ENCODE data around the gene PMAIP1. TPM values are rescaled to one million over a fixed set of nuclear protein-coding genes. Genes with fewer than 3 reads are reported as not detected.
A peak's percentile ranks its signal among the peaks of the same experiment; 100 is the strongest.

The PMAIP1 gene
- total and polyA plus RNA-seq, 2 of the 8 experiments (the other 6 are each of a cell fraction or from before 2014, with no cell fraction given): 51.7 to 84.1 TPM

GRCh38 chr18:59905686-59906091 is 5.9 kb downstream of the PMAIP1 start:
- H3K4ac ChIP-seq (replicated peaks; ENCODE audit: insufficient read length, low read depth, low read length): no peak overlapping the region
- H3K79me1 ChIP-seq (ENCODE audit: low read depth, low read length): no peaks in the 10 kb centered on the region; the same call in 1 of the 2 replicates
- H2AFZ ChIP-seq (ENCODE audit: low read length): no peak overlapping the region
- no peak for DNase-seq (ENCODE audit: low read depth in 1 of 2, low spot score in 2 of 2)
- no peak overlapping the region for H3K23ac ChIP-seq (ENCODE audit: insufficient read length)
- no peak overlapping the region for H2BK120ac ChIP-seq (replicated peaks; ENCODE audit: low read depth, low read length)
- ChIA-PET CTCF (ENCODE audit: partially characterized antibody) (interaction anchor here (0.8 to 1.5 kb wide), 4 partner anchors 10 to 69 kb away, joined by 3 to 5 read pairs (median 4); no protein-coding TSS in a partner anchor), POLR2A (ENCODE audit: partially characterized antibody) (interaction anchor here (0.7 to 1.8 kb wide), 12 partner anchors 9 to 216 kb away, joined by 3 to 11 read pairs (median 4); no protein-coding TSS in a partner anchor)
- WGBS, 2 experiments (ENCODE audit: extremely low coverage in 1 of 2, insufficient coverage in 1 of 2, insufficient read length in 1 of 2, insufficient replicate concordance in 2 of 2, low coverage in 1 of 2, low lambda C conversion rate in 2 of 2, missing lambda C conversion rate in 1 of 2): 69% methylated on average over 4 of the region's 4 CpGs; no CpG with 5 or more reads in 1 of the 2 experiments
- peaks cover 7 to 13% of the 10 kb centered on the region in 2 experiments for H4K20me1 ChIP-seq (replicated peaks in 1 of 2; ENCODE audit: control insufficient read depth in 1 of 2, insufficient read depth in 2 of 2, low read length in 2 of 2)
- peaks cover 7 to 38% of the 10 kb centered on the region in 2 experiments for H3K79me2 ChIP-seq (ENCODE audit: control insufficient read depth in 1 of 2, insufficient read depth in 2 of 2, low read length in 2 of 2)
- H3K9me3 ChIP-seq (ENCODE audit: insufficient read depth in 2 of 2, low read depth in 1 of 2, low read length in 1 of 2): no peaks in the 10 kb centered on the region
- no peaks in the 10 kb centered on the region; the same call in 1 of the 2 replicates for H3K23me2 ChIP-seq (ENCODE audit: low read depth, low read length)
- H3K18ac ChIP-seq (ENCODE audit: extremely low read depth, low read length): no peak overlapping the region
- H2BK5ac ChIP-seq (ENCODE audit: low read depth, low read length): no peak overlapping the region
- H3K9ac ChIP-seq (replicated peaks in 1 of 4; ENCODE audit: extremely low read depth in 1 of 4, low read depth in 3 of 4, low read length in 3 of 4): no peak overlapping the region
- H3K4me1 ChIP-seq (replicated peaks in 1 of 4; ENCODE audit: control insufficient read depth in 3 of 4, insufficient read depth in 4 of 4, low read length in 3 of 4): peaks cover 4 to 18% (median 12%) of the 10 kb centered on the region in 4 experiments; a peak in 5 of 7 replicates
- no peak overlapping the region for H4K8ac ChIP-seq (ENCODE audit: extremely low read depth, insufficient read depth, low read length)
- no peak overlapping the region for H3K56ac ChIP-seq (replicated peaks; ENCODE audit: insufficient read length, low read depth, low read length)
- no peak overlapping the region for H2BK12ac ChIP-seq (ENCODE audit: low read depth, low read length)
- FAIRE-seq: no peak
- no peak overlapping the region for H4K5ac ChIP-seq (ENCODE audit: insufficient read length, low read depth, low read length)
- no peak overlapping the region; a peak in 1 of 4 replicates for H3K4me2 ChIP-seq (ENCODE audit: insufficient read depth in 1 of 2, low read depth in 2 of 2, low read length in 2 of 2)
- H2BK15ac ChIP-seq (ENCODE audit: low read length): no peak overlapping the region
- no peak overlapping the region for H3K27ac ChIP-seq (ENCODE audit: low read depth, low read length)
- no peak overlapping the region for H4K91ac ChIP-seq (replicated peaks; ENCODE audit: insufficient read length, low read length)
- TF ChIP-seq RBBP5 (IDR thresholded peaks at IDR 0.05; ENCODE audit: borderline replicate concordance, low read depth, low read length) (no peak), SP4 (IDR thresholded peaks at IDR 0.05; ENCODE audit: low read length) (no peak), POLR2AphosphoS5 (IDR thresholded peaks at IDR 0.05; ENCODE audit: low read depth, low read length) (peak; percentile 74; the same call in 1 of the 2 replicates), POLR2A (IDR thresholded peaks at IDR 0.05; ENCODE audit: control extremely low read depth in 1 of 2, low read depth in 2 of 2, low read length in 2 of 2) (peak; percentile 30 to 56)
- no peak overlapping the region for H2AK5ac ChIP-seq (ENCODE audit: low read depth, low read length)
- no peaks in the 10 kb centered on the region for H3K27me3 ChIP-seq (replicated peaks in 1 of 4; ENCODE audit: control insufficient read depth in 3 of 4, extremely low read depth in 1 of 4, insufficient read depth in 3 of 4, low read length in 3 of 4)
- H3K36me3 ChIP-seq (ENCODE audit: control insufficient read depth in 2 of 4, insufficient read depth in 4 of 4, low read length in 3 of 4): peaks cover 0 to 25% (median 13%) of the 10 kb centered on the region in 4 experiments; a peak in 5 of 8 replicates
- no peak overlapping the region for H3K4me3 ChIP-seq (ENCODE audit: extremely low read depth in 1 of 4, insufficient read depth in 2 of 4, low read depth in 3 of 4, low read length in 4 of 4)
- no peak overlapping the region for H2BK20ac ChIP-seq (ENCODE audit: low read length)
- no peak overlapping the region for H3K14ac ChIP-seq (ENCODE audit: insufficient read length)
